H1 (cell line): ENCODE measurements around the gene CCDC40.
"Not testable (repeated sequence)": the region's sequence is repeated elsewhere in the genome, so short reads cannot be mapped to it uniquely, and the experiment has no call there.

Source experiments
- JUND ChIP-seq: IDR thresholded peaks from 2 replicates; pipeline ENCODE4 v1.6.1; 2011; ENCODE audit warnings: mild to moderate bottlenecking, improper control_type of control experiment, low read length
- PHF8 ChIP-seq: fragments of 200-600 bp; sonication (generic); conservative IDR thresholded peaks from 2 replicates; pipeline ENCODE4 v1.7.1; 2012; ENCODE audit warnings: low read depth, mild to moderate bottlenecking, inconsistent platforms, low read length, moderate library complexity
- POLR2A ChIP-seq, 2 experiments: IDR thresholded peaks; 1 replicate in 1 of 2; 2 replicates in 1 of 2; pipeline ENCODE4 v1.6.1; 2011; ENCODE audit warnings: low read depth in 2 of 2, low read length in 2 of 2, mild to moderate bottlenecking in 2 of 2; ENCODE audit errors: control extremely low read depth in 1 of 2
- RAD21 ChIP-seq, 2 experiments: IDR thresholded peaks in 1 of 2; conservative IDR thresholded peaks in 1 of 2; 2 replicates each; pipeline ENCODE4 v1.6.1; 2011; ENCODE audit warnings: low read depth in 2 of 2, low read length in 2 of 2, improper control_type of control experiment in 1 of 2, inconsistent platforms in 1 of 2, mild to moderate bottlenecking in 1 of 2, moderate library complexity in 1 of 2
- RXRA ChIP-seq: IDR thresholded peaks from 2 replicates; pipeline ENCODE4 v1.6.1; 2011; ENCODE audit warnings: low read depth, mild to moderate bottlenecking, low read length, moderate library complexity; ENCODE audit not compliant: insufficient read depth
- TF ChIP-seq, protein P1 (sequence below), 3 experiments: IDR thresholded peaks; 1 replicate in 2 of 3; 2 replicates in 1 of 3; pipeline versions ENCODE4 v1.5.1 to v1.6.1; 2011; ENCODE audit warnings: low read length in 3 of 3, mild to moderate bottlenecking in 3 of 3, inconsistent platforms in 2 of 3, low read depth in 1 of 3, moderate library complexity in 1 of 3; ENCODE audit not compliant: insufficient read depth in 1 of 3; ENCODE audit errors: control extremely low read depth in 1 of 3
- TF ChIP-seq, protein P2 (sequence below): IDR thresholded peaks from 2 replicates; pipeline ENCODE4 v1.6.1; 2012; ENCODE audit warnings: inconsistent platforms
- TF ChIP-seq, protein P3 (sequence below): IDR thresholded peaks from 2 replicates; pipeline ENCODE4 v1.6.1; 2012; ENCODE audit warnings: inconsistent platforms

DNA sequence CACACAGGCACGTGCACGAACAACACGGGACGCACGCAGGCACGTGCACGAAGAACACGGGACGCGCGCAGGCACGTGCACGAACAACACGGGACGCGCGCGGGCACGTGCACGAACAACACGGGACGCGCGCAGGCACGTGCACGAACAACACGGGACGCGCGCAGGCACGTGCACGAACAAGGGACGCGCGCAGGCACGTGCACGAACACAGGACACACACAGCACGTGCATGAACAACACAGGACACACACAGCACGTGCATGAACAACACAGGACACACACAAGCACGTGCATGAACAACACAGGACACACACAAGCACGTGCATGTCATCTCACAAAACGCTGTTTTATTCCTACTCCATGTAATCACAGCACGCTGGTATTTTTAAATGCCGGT, 53.7 kb downstream of the CCDC40 start:
- TF ChIP-seq, protein P1, sequence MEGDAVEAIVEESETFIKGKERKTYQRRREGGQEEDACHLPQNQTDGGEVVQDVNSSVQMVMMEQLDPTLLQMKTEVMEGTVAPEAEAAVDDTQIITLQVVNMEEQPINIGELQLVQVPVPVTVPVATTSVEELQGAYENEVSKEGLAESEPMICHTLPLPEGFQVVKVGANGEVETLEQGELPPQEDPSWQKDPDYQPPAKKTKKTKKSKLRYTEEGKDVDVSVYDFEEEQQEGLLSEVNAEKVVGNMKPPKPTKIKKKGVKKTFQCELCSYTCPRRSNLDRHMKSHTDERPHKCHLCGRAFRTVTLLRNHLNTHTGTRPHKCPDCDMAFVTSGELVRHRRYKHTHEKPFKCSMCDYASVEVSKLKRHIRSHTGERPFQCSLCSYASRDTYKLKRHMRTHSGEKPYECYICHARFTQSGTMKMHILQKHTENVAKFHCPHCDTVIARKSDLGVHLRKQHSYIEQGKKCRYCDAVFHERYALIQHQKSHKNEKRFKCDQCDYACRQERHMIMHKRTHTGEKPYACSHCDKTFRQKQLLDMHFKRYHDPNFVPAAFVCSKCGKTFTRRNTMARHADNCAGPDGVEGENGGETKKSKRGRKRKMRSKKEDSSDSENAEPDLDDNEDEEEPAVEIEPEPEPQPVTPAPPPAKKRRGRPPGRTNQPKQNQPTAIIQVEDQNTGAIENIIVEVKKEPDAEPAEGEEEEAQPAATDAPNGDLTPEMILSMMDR (IDR thresholded peaks at IDR 0.05; ENCODE audit: control extremely low read depth in 1 of 3, insufficient read depth in 1 of 3, low read depth in 1 of 3, low read length in 3 of 3): not testable (repeated sequence)
- not testable (repeated sequence) for TF ChIP-seq POLR2A (IDR thresholded peaks at IDR 0.05; ENCODE audit: control extremely low read depth in 1 of 2, low read depth in 2 of 2, low read length in 2 of 2); RAD21 (IDR thresholded peaks at IDR 0.05 in 1 of 2, conservative IDR thresholded peaks at IDR 0.05 in 1 of 2; ENCODE audit: low read depth in 2 of 2, low read length in 2 of 2); JUND; PHF8; RXRA
- TF ChIP-seq, protein P2, sequence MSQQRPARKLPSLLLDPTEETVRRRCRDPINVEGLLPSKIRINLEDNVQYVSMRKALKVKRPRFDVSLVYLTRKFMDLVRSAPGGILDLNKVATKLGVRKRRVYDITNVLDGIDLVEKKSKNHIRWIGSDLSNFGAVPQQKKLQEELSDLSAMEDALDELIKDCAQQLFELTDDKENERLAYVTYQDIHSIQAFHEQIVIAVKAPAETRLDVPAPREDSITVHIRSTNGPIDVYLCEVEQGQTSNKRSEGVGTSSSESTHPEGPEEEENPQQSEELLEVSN: not testable (repeated sequence)
- TF ChIP-seq, protein P3, sequence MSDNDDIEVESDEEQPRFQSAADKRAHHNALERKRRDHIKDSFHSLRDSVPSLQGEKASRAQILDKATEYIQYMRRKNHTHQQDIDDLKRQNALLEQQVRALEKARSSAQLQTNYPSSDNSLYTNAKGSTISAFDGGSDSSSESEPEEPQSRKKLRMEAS: not testable (repeated sequence)
